GM19193 (cell line): ENCODE measurements around the gene PRSS12.

Source experiments
- POLR2A ChIP-seq: IDR thresholded peaks from 4 replicates; pipeline ENCODE4 v1.6.1; 2011; ENCODE audit not compliant: insufficient read depth, insufficient read length; ENCODE audit errors: extremely low read depth

Gene PRSS12

DNA sequence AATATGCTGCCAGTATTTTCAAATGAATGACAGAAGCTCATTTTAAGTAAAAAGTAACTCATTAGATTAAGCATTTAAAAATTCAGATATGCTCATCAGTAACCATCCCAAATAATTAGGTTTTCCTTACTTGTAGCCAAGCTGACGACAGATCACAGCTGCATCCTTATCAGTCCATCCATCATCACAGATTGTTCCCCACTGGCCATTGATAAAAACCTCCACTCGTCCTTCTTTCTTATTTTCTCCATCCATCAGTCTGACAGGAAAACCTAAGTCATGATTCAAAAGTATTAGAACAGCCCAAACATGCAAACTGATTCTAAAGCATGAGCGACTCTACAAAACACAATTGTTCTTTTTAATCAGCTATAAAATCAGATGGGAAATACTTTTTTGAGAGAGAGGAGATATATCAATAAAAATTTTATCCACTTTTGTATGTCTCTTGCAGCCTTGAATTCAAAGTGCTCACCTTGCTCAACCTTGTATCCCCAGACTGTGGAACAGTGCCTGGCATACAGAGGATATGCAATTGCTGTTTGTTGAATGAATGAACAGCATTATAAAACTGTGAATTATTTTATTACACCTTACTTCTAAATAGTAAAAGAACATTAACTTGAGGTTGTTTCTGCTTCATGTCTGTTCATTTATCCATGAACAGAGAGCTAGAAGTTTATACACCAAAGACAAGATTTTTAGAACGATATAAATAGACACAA lies 44.3 kb downstream of the PRSS12 start:
- TF ChIP-seq POLR2A, result no peak

GRCh38 chr4:118307643-118308042 lies 45.2 kb downstream of the PRSS12 start:
- no peak for TF ChIP-seq POLR2A

DNA sequence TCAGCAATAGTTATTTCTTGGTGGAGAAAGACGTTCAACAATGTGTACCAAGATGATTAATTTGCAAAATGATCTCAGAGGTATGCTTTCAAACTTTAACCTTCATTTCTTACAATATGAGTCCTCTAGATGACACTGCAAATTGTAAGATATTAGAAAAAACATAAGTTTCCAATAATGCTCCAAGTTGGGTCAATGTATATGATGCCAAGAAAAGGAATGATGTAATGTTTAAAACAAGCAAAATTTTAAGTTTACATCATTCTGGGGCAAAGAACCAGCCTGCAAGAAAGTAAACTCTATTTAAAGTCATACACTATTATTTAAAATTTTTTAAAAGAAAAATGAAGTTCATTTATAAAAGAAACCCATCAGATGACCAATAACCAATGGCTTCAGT lies 56.1 kb downstream of the PRSS12 start:
- no peak for TF ChIP-seq POLR2A

DNA sequence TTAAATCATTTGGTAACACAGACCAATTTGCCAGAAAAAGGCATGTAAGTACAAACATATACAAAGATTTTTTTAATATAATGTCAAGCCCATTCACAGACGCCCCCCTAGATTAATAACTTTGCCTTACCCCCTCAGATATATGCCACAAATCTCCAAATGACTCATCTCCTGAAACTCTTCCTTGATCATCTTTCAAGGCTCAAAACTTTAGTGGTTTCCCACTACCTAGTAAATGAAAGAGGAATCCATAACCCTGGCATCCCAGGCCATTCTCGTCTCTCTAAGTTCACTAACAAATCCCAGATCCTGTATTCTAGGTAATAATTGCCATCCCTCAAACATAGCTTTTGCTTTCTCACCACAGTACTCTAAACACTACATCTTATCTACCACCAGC lies 61.9 kb downstream of the PRSS12 start:
- no peak for TF ChIP-seq POLR2A

DNA sequence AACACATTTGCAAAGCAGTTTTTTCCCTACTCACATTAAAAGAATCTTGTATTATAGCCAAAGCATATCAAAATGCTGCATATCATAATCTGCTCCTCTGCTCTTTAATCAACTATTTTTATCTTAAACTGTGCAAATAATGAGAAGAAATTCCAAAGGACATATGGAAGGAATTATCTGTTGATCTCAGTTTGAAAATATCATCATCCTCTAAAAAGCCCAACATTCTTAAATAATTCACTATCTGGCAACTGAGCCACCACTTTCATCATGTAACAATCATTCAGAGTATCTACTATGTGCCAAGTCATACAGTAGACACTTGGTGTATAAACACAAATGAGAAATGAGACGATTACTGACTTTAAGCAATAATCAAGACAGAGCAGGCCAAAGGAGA lies 63.0 kb downstream of the PRSS12 start:
- no peak for TF ChIP-seq POLR2A

- no peak for TF ChIP-seq POLR2A
These were observed 64.9 kb downstream of the PRSS12 start for GRCh38 chr4:118287711-118288451.

DNA sequence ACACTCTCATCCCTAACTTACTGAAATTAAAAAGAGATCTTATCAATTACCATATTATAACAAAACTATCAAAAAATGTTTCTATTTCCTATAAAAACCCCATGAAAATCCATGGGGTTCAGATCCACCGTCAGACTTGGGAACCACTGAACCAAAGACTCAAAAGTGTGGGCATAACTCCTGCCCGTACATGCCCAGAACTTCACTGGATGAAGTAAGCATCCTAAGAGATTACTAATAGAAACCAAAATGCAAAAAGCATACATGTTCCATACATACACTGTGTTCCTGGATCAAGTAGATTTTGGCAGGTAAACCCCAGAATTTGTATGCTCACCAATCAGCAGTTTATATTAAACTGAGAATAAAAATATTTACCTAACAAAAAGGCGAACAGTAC lies 66.1 kb downstream of the PRSS12 start:
- TF ChIP-seq POLR2A, result no peak

GRCh38 chr4:118285931-118286330 lies 66.9 kb downstream of the PRSS12 start:
- TF ChIP-seq POLR2A, result no peak

GRCh38 chr4:118284169-118284568 lies 68.6 kb downstream of the PRSS12 start:
- no peak for TF ChIP-seq POLR2A

DNA sequence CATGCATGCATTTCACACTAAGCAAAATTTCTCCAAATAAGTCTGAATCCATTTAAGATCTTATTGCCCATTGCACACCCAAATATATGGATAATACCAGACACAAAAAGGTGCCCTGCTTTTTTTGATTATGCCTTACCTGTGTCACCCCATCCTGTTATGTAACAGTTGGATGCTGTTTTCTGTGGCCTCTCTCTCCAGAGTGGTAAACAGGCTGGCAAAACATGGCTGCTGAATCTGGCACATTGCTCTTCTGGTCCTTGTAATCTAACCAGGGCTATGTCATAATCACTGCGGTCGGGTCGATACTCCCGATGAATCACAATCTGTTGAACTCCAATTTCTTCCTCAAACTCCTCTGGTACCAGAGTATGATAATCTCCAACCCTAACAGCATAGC lies 70.1 kb downstream of the PRSS12 start:
- no peak for TF ChIP-seq POLR2A

- TF ChIP-seq POLR2A, result peak; percentile 75
These were observed 71.0 kb downstream of the PRSS12 start for GRCh38 chr4:118281611-118282442.

- peak; percentile 37 for TF ChIP-seq POLR2A
These were observed 72.1 kb downstream of the PRSS12 start for GRCh38 chr4:118280501-118281218.

GRCh38 chr4:118279920-118280432 lies 72.8 kb downstream of the PRSS12 start:
- no peak for TF ChIP-seq POLR2A

DNA sequence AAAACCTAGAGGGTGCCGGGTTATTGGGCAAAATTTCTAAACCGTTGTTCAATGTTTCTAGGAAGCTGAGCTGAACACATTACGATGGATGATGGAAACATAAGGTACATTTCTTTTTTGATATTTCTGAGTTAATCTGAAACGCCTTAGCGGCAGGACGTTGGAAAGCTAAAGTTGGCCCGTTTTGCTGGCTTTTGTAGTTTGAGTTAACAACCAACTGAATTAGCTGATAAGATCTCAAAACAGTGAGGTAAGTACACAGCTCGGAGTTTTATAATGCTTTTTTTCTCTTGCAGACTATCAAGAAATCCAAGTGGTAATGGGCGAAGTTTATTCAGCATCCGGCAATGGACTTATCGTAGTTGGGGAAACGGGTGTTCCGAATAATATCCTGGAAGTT lies 73.5 kb downstream of the PRSS12 start:
- TF ChIP-seq POLR2A, result no peak
